ENCODE data around the gene CLDN9.

Gene CLDN9

GRCh38 chr16:2979669-2980226, 33.0 kb upstream of the CLDN9 start:
- Histone ChIP-seq H2AFZ (ENCODE audit: low read depth, low read length) (peak overlapping the region; percentile 59), H3K27me3 (ENCODE audit: insufficient read depth, low read length) (peaks cover 2% of the 10 kb centered on the region), H3K9me3 (ENCODE audit: low read length) (no peaks in the 10 kb centered on the region), H3K4me1 (ENCODE audit: insufficient read depth, low read length) (peaks cover 20% of the 10 kb centered on the region), H3K4me3 (ENCODE audit: low read length) (peak overlapping the region; percentile 79), H3K36me3 (ENCODE audit: insufficient read depth, low read length) (peaks cover 29% of the 10 kb centered on the region)

- peaks cover 22% of the 10 kb centered on the region for H3K36me3 ChIP-seq (ENCODE audit: insufficient read depth, low read length)
- peak within 1 kb of the TSS; percentile 59 for H2AFZ ChIP-seq (ENCODE audit: low read depth, low read length)
- H3K9me3 ChIP-seq (ENCODE audit: low read length): no peaks in the 10 kb centered on the region
- H3K4me3 ChIP-seq (ENCODE audit: low read length): peak within 1 kb of the TSS; percentile 79
- peaks cover 6% of the 10 kb centered on the region for H3K27me3 ChIP-seq (ENCODE audit: insufficient read depth, low read length)
- peaks cover 20% of the 10 kb centered on the region for H3K4me1 ChIP-seq (ENCODE audit: insufficient read depth, low read length)
Observed at GRCh38 chr16:2980227-2981176, 32.2 kb upstream of the CLDN9 start, which contains the start of gene PKMYT1. Gene PKMYT1, minus strand, starts transcription at chr16:2980446. Its CDS starts 789 bp downstream, at chr16:2979657.

- Histone ChIP-seq H3K4me1 (ENCODE audit: insufficient read depth, low read length) (peaks cover 20% of the 10 kb centered on the region), H3K4me3 (ENCODE audit: low read length) (peak overlapping the region; percentile 79), H3K27me3 (ENCODE audit: insufficient read depth, low read length) (peaks cover 14% of the 10 kb centered on the region), H3K9me3 (ENCODE audit: low read length) (no peaks in the 10 kb centered on the region), H2AFZ (ENCODE audit: low read depth, low read length) (no peak overlapping the region), H3K36me3 (ENCODE audit: insufficient read depth, low read length) (peaks cover 14% of the 10 kb centered on the region)
Observed at GRCh38 chr16:2981177-2981898, 31.4 kb upstream of the CLDN9 start.

GRCh38 chr16:2981899-2982250, 30.8 kb upstream of the CLDN9 start:
- H3K27me3 ChIP-seq (ENCODE audit: insufficient read depth, low read length): peaks cover 19% of the 10 kb centered on the region
- H3K4me1 ChIP-seq (ENCODE audit: insufficient read depth, low read length): peaks cover 20% of the 10 kb centered on the region
- no peaks in the 10 kb centered on the region for H3K9me3 ChIP-seq (ENCODE audit: low read length)
- peaks cover 11% of the 10 kb centered on the region for H3K36me3 ChIP-seq (ENCODE audit: insufficient read depth, low read length)
- H2AFZ ChIP-seq (ENCODE audit: low read depth, low read length): no peak overlapping the region
- H3K4me3 ChIP-seq (ENCODE audit: low read length): no peak overlapping the region

- no peak overlapping the region for H3K4me3 ChIP-seq (ENCODE audit: low read length)
- no peak overlapping the region for H2AFZ ChIP-seq (ENCODE audit: low read depth, low read length)
- H3K36me3 ChIP-seq (ENCODE audit: insufficient read depth, low read length): peaks cover 6% of the 10 kb centered on the region
- H3K9me3 ChIP-seq (ENCODE audit: low read length): no peaks in the 10 kb centered on the region
- peaks cover 23% of the 10 kb centered on the region for H3K27me3 ChIP-seq (ENCODE audit: insufficient read depth, low read length)
- peaks cover 20% of the 10 kb centered on the region for H3K4me1 ChIP-seq (ENCODE audit: insufficient read depth, low read length)
Observed at GRCh38 chr16:2982402-2982801, 30.3 kb upstream of the CLDN9 start.

GRCh38 chr16:2983706-2984136, 29.0 kb upstream of the CLDN9 start:
- peaks cover 20% of the 10 kb centered on the region for H3K4me1 ChIP-seq (ENCODE audit: insufficient read depth, low read length)
- H2AFZ ChIP-seq (ENCODE audit: low read depth, low read length): no peak overlapping the region
- H3K9me3 ChIP-seq (ENCODE audit: low read length): no peaks in the 10 kb centered on the region
- no peak overlapping the region for H3K4me3 ChIP-seq (ENCODE audit: low read length)
- peaks cover 32% of the 10 kb centered on the region for H3K27me3 ChIP-seq (ENCODE audit: insufficient read depth, low read length)
- H3K36me3 ChIP-seq (ENCODE audit: insufficient read depth, low read length): no peaks in the 10 kb centered on the region

- Histone ChIP-seq H3K4me3 (ENCODE audit: low read length) (no peak overlapping the region), H2AFZ (ENCODE audit: low read depth, low read length) (no peak overlapping the region), H3K4me1 (ENCODE audit: insufficient read depth, low read length) (peaks cover 12% of the 10 kb centered on the region), H3K27me3 (ENCODE audit: insufficient read depth, low read length) (peaks cover 49% of the 10 kb centered on the region), H3K36me3 (ENCODE audit: insufficient read depth, low read length) (no peaks in the 10 kb centered on the region), H3K9me3 (ENCODE audit: low read length) (no peaks in the 10 kb centered on the region)
Observed at GRCh38 chr16:2985462-2985861, 27.3 kb upstream of the CLDN9 start.

- no peaks in the 10 kb centered on the region for H3K9me3 ChIP-seq (ENCODE audit: low read length)
- H3K27me3 ChIP-seq (ENCODE audit: insufficient read depth, low read length): peaks cover 53% of the 10 kb centered on the region
- H3K36me3 ChIP-seq (ENCODE audit: insufficient read depth, low read length): no peaks in the 10 kb centered on the region
- no peak overlapping the region for H2AFZ ChIP-seq (ENCODE audit: low read depth, low read length)
- H3K4me3 ChIP-seq (ENCODE audit: low read length): no peak overlapping the region
- peaks cover 8% of the 10 kb centered on the region for H3K4me1 ChIP-seq (ENCODE audit: insufficient read depth, low read length)
Observed at GRCh38 chr16:2985893-2986355, 26.8 kb upstream of the CLDN9 start.

- Histone ChIP-seq H2AFZ (ENCODE audit: low read depth, low read length) (no peak overlapping the region), H3K27me3 (ENCODE audit: insufficient read depth, low read length) (peaks cover 61% of the 10 kb centered on the region), H3K4me1 (ENCODE audit: insufficient read depth, low read length) (peaks cover 4% of the 10 kb centered on the region), H3K36me3 (ENCODE audit: insufficient read depth, low read length) (no peaks in the 10 kb centered on the region), H3K9me3 (ENCODE audit: low read length) (no peaks in the 10 kb centered on the region), H3K4me3 (ENCODE audit: low read length) (no peak overlapping the region)
Observed at GRCh38 chr16:2986623-2987188, 26.0 kb upstream of the CLDN9 start.

GRCh38 chr16:2987286-2987685, 25.4 kb upstream of the CLDN9 start:
- no peak overlapping the region for H3K4me3 ChIP-seq (ENCODE audit: low read length)
- H3K9me3 ChIP-seq (ENCODE audit: low read length): no peaks in the 10 kb centered on the region
- no peaks in the 10 kb centered on the region for H3K4me1 ChIP-seq (ENCODE audit: insufficient read depth, low read length)
- peaks cover 65% of the 10 kb centered on the region for H3K27me3 ChIP-seq (ENCODE audit: insufficient read depth, low read length)
- no peaks in the 10 kb centered on the region for H3K36me3 ChIP-seq (ENCODE audit: insufficient read depth, low read length)
- H2AFZ ChIP-seq (ENCODE audit: low read depth, low read length): no peak overlapping the region

GRCh38 chr16:2987833-2988232, 24.9 kb upstream of the CLDN9 start:
- Histone ChIP-seq H3K9me3 (ENCODE audit: low read length) (no peaks in the 10 kb centered on the region), H3K4me1 (ENCODE audit: insufficient read depth, low read length) (no peaks in the 10 kb centered on the region), H3K4me3 (ENCODE audit: low read length) (no peak overlapping the region), H2AFZ (ENCODE audit: low read depth, low read length) (no peak overlapping the region), H3K36me3 (ENCODE audit: insufficient read depth, low read length) (no peaks in the 10 kb centered on the region), H3K27me3 (ENCODE audit: insufficient read depth, low read length) (peaks cover 69% of the 10 kb centered on the region)

GRCh38 chr16:2988590-2989099, 24.1 kb upstream of the CLDN9 start:
- Histone ChIP-seq H3K9me3 (ENCODE audit: low read length) (no peaks in the 10 kb centered on the region), H3K27me3 (ENCODE audit: insufficient read depth, low read length) (peaks cover 76% of the 10 kb centered on the region), H3K4me1 (ENCODE audit: insufficient read depth, low read length) (no peaks in the 10 kb centered on the region), H3K36me3 (ENCODE audit: insufficient read depth, low read length) (no peaks in the 10 kb centered on the region), H2AFZ (ENCODE audit: low read depth, low read length) (no peak overlapping the region), H3K4me3 (ENCODE audit: low read length) (no peak overlapping the region)
